Stimulated activated CD4-positive, alpha-beta T cell treated with anti-CD3 and anti-CD28 coated beads, TNF-alpha, amount 100 ng/mL, for 48 hours (primary cell): ENCODE results near the gene NPAS3.

ENCODE experiments used
- DNase-seq, 3 donors: peaks; one replicate each; pipeline ENCODE4 v3.0.0-alpha.2; 2020; ENCODE audit warnings: low read depth in 3 of 3

NPAS3 gene

DNA sequence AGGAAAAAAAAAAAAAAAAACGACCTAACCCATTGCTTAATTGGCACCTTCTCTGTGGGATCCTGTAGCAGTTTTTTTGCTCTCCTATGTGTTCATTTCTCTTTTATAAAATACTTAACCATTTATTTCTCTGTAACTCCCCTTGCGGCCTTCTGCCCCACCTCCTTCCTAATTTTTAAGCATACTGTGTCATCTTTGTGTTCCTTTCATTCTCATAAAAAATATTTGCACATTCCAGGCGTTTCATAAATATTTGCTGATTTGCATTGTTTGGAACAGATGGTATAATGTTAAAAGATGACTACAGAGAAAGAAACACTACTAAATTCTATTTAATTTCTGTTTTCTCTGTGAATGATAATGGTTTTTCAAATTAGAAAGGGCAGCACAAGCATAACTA lies 77.9 kb downstream of the NPAS3 start:
- no peak for DNase-seq

- DNase-seq: no peak
Measured at GRCh38 chr14:33017016-33017415, 78.3 kb downstream of the NPAS3 start.

DNA sequence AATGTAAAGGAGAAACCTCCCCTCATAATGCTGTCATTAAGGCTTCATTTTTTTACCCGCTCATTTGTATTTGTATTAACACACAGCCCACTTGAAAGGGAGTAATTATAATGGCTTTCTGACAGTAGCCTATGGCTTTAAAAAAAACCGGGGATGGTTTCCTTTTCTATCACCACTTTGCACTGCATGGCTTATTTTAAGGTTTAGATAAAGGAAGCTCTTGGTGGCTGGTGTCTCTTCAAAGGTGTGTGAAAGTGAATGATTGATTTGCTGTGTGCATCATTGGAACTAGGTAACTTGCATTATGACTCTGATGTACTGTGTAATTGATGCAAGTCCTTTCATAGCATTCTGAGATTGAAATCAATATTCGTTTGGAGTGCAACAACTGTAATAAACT lies 80.7 kb downstream of the NPAS3 start:
- no peak for DNase-seq

DNA sequence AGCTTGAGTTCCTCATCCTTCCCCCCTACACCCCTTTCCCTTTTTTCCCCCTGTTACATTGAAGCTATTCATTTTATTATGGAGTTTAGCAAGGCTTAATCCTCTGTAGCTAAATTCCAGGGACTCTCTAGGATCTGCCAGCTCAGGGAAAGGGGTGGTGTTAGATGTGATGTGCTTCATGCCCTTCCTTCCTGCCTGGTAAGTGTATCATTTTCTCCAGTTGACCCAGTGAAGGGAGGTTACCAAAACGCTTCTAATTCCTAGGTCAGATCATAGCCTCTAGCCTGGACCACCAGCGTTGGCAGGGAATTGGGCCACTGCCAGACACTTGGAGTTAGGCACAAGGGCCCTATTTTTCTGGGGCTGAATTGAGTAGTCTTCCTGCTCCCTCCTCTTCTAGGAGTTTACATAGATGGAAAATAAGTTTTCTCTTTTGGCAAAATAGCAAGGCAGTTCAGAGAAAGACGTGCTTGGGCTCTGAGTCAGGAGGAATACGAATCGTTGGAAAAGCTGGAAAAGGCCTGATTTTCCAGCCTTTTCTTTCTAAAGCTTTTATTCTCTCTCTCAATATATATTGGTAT lies 88.3 kb downstream of the NPAS3 start:
- no peak for DNase-seq

- DNase-seq: no peak
Measured at GRCh38 chr14:33029511-33029910, 90.8 kb downstream of the NPAS3 start.

GRCh38 chr14:33030386-33030785 lies 91.7 kb downstream of the NPAS3 start:
- no peak for DNase-seq

DNA sequence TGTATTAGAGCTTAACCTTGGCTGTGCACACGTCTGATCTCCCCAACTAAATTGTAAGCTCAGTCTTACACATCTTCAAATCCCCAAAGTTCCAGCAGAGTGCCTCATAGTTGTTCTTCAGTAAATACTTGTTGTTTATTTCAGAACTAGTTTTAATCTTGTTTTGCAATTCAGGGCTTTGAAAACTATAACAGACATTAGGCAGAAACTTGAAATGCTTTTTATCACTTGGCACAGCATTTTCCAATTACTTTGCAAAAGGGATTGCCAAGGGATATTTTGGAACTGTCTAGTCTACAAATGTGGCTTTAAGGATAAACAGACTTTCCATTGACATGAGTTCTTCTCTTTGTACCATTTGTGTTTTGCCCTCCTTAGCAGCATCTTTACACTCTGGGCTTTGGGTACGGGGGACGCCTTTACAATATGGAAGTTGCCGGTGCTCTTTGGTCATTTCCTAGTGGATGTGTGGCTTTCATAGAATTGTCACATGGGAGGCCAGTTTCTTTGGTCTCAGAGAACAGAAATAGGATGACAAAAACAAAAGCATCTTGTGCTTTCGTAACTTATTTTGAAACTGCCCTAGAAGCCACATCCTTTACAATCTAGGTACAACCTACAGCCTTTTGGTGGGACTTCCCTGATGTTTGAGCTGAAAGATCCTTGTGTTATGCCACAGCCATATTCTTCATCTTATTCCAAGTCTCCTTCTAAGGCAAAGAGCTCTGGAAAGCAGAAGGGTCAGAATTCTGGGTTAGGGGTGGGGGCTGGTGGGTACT lies 96.9 kb downstream of the NPAS3 start:
- no peak for DNase-seq

- no peak for DNase-seq
Measured at GRCh38 chr14:33039311-33039710, 100.6 kb downstream of the NPAS3 start.

DNA sequence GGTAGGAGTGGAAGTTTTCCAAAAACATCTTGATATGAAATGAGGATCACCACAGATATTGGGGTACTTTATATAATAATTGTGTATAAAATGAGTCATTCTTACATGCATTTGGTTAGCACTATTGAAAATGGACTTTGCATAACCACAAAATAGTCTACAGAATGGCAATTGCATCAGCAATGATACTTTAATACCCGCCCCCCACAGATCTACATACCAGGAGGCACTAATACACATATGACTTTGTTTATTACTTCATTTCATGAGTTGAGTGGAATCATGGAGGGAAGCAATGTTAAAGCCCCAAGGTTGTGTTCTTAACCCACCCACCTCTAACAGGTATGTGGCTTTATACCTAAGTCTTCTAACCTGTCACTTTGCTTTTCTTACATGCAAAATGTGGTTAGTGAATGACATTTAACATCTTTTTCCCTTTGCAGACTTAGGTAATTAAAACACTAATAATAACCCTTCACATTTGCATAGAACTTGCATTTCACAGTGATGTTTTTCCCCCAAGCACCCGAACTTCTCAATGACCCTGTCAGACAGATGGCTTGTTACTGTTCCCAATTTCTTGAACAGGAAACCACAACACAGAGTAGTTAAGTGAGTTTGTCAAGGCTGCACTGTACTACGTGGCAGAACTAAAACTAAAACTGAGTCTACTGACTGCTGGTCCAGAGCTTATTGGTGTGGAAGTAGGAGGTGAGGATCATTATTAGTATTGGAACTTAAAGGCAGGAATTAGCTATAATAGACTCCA lies 101.9 kb downstream of the NPAS3 start:
- DNase-seq: no peak

- no peak for DNase-seq
Measured at GRCh38 chr14:33042591-33042990, 103.9 kb downstream of the NPAS3 start.

DNA sequence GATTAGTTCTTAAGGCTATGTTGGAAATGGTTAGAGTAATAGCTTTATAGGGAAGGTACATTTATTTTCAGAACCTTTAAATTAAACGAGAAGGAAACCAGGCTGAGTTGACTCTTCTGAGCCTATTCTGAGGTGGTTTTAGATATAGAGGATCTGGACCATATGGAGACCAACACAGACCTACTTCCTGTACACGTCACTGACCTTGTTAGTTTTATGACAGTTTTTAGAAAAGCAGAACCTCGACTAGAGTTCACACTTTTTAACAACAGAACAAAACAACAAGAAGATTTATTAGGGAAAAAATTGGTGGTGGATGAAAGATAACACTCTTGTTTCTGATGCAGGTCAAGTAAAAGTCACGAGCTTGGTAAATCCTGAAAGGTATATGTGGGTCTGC lies 107.1 kb downstream of the NPAS3 start:
- no peak for DNase-seq

GRCh38 chr14:33052943-33053342 lies 114.3 kb downstream of the NPAS3 start:
- no peak for DNase-seq

- no peak for DNase-seq
Measured at GRCh38 chr14:33056213-33056612, 117.5 kb downstream of the NPAS3 start.

- no peak for DNase-seq
Measured at GRCh38 chr14:33057585-33057984, 118.9 kb downstream of the NPAS3 start.

GRCh38 chr14:33061667-33062325 lies 123.1 kb downstream of the NPAS3 start:
- DNase-seq: no peak

GRCh38 chr14:33062476-33062875 lies 123.8 kb downstream of the NPAS3 start:
- DNase-seq: no peak

DNA sequence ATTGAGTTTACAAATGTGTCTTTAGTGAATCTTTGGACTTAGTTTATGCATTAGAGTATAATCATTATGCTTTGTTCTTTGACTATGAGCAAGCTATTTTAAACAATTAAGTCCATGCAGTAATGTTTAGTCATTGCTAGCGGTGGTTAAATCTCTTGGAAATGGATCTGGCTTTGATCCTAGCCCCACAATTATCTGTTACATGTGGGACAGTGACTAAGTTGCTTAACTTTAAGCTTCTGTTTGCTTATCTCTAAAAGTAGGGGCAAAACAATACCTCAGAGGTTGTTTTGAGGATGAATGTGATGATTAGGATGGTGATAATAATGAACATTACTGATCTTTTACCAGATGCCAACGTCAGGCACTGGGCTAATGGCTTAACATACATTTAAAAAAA lies 124.2 kb downstream of the NPAS3 start:
- DNase-seq: no peak

DNA sequence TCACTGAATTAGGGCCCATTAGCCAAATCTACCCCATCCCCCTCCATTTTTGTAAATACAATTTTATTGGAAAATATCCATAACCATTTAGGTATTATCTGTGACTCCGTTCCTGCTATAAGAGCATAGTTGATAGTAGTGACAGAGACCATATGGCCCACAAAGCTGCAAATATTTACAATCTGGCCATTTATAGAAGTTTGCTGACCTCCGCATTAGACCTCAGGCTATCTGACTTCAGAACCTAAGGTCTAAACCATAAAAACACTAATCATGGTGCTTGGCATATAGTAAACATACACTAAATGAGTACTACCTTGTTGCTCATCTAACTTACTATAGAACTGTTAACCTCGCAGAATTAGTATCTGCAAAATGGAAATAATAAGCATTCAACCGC lies 124.8 kb downstream of the NPAS3 start:
- no peak for DNase-seq

DNA sequence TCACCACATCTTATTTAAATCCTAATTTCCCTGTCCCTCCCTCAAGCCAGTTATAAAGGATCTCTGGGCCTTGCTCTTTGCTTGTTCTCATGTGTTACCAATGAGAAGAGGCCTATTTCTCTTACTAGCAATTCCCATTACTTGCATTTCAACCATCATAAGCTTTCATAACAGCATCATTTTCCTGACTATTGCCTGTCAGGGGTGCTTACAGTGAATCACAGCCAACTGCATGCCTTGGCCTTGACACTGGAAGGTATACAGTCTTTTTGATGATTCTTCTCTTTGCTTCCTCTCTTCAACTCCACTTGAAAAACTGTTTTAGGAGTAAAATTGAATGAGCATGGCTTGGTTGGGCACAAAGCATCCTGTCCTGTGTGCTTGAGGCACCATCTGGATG lies 127.0 kb downstream of the NPAS3 start:
- no peak for DNase-seq

GRCh38 chr14:33068040-33068439 lies 129.4 kb downstream of the NPAS3 start:
- no peak for DNase-seq

DNA sequence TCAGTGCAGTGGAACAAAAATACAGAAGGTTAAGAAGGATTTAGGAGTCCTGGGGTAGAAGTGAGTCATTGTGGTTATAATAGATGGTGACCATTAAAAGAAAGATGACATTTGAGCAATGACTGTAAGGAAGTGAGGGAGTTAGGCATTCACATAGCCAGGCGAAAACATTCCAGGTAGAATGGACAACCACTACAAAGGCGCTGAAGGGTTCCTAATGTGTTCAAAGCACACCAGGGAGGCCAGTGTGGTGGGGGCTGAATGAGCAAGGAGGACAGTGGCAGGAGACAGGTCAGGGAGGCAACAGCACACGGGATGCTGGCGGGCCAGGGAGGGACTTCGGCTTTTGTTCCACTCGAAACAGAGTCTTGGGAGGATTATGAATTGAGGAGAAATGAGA lies 129.9 kb downstream of the NPAS3 start:
- no peak for DNase-seq

GRCh38 chr14:33070475-33070874 lies 131.8 kb downstream of the NPAS3 start:
- no peak for DNase-seq
